ENCODE data around the gene LRRC23. TPM values are rescaled to one million over a fixed set of nuclear protein-coding genes. Genes with fewer than 3 reads are reported as not detected.

Gene LRRC23
- total RNA-seq, 4 donors from 2014 or later = 2.3 to 5.9 (median 4.8) TPM

GRCh38 chr12:6917491-6918231 lies 13.0 kb downstream of the LRRC23 start:
- no peak for DNase-seq
- H3K27me3 ChIP-seq = peaks cover 0 to 9% (median 0%) of the 10 kb centered on the region in 4 donors
- intact Hi-C loops (cut with DNase I) = no loop called here
- WGBS, 2 donors = 87 to 96% methylated on average over 4 of the region's 14 CpGs
- peaks cover 13 to 28% (median 14%) of the 10 kb centered on the region in 3 donors for H3K4me1 ChIP-seq
- peaks cover 0 to 43% (median 0%) of the 10 kb centered on the region in 3 donors for H3K36me3 ChIP-seq
- no peak overlapping the region for H3K27ac ChIP-seq
- TF ChIP-seq CTCF (IDR thresholded peaks at IDR 0.05) = no peak
- TF ChIP-seq POLR2A (IDR thresholded peaks at IDR 0.05) = no peak
- no peak overlapping the region for H3K4me3 ChIP-seq
- no peaks in the 10 kb centered on the region for H3K9me3 ChIP-seq

DNA sequence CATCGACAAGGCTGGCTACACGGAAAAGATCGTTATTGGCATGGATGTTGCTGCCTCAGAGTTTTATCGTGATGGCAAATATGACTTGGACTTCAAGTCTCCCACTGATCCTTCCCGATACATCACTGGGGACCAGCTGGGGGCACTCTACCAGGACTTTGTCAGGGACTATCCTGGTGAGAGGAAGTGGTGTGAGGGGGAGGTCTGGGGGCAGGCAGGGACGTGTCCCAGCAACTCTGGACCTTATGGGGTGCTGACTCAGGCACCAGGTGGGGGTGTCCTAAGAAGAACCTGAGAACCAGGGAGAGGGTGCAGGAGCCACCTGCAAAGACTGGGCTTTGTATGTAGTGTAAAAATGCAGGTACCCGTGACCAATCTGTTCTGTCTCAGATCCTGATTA lies 15.0 kb downstream of the LRRC23 start:
- Histone ChIP-seq H3K27ac (no peak overlapping the region), H3K36me3 (peaks cover 0 to 48% (median 0%) of the 10 kb centered on the region in 3 donors), H3K27me3 (no peaks in the 10 kb centered on the region), H3K4me3 (no peak overlapping the region), H3K4me1 (peaks cover 13 to 27% (median 16%) of the 10 kb centered on the region in 3 donors), H3K9me3 (no peaks in the 10 kb centered on the region)
- intact Hi-C loops (cut with DNase I) = no loop called here
- TF ChIP-seq CTCF (IDR thresholded peaks at IDR 0.05) = no peak
- no peak for TF ChIP-seq POLR2A (IDR thresholded peaks at IDR 0.05)
- no peak for DNase-seq
- 38 to 52% methylated on average over 6 to 7 of the region's 7 CpGs for WGBS, 2 donors

DNA sequence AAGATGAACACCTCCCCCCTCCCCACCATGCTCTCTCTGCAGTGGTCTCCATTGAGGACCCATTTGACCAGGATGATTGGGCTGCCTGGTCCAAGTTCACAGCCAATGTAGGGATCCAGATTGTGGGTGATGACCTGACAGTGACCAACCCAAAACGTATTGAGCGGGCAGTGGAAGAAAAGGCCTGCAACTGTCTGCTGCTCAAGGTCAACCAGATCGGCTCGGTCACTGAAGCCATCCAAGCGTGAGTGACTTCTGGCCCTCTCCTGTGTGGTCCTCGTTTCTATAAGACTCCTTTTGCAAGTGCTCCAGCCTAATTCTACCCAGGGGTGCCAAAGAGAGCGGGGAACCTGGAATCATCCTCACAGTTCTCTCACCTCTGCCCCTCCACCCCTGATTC lies 16.9 kb downstream of the LRRC23 start:
- no peak overlapping the region for H3K4me3 ChIP-seq
- H3K27me3 ChIP-seq = no peaks in the 10 kb centered on the region
- H3K27ac ChIP-seq = peak overlapping the region in 1 of 4 donors; percentile 34
- no peak for TF ChIP-seq CTCF (IDR thresholded peaks at IDR 0.05)
- TF ChIP-seq POLR2A (IDR thresholded peaks at IDR 0.05) = no peak
- H3K4me1 ChIP-seq = peaks cover 26 to 29% (median 27%) of the 10 kb centered on the region in 3 donors
- WGBS, 2 donors = 74 to 89% methylated on average over 7 of the region's 7 CpGs
- intact Hi-C loops (cut with DNase I) = loop anchor here (10.0 kb wide), 1 partner anchor 47 kb away; the partner anchor contains the start of gene SPSB2
- DNase-seq = no peak
- peaks cover 0 to 43% (median 0%) of the 10 kb centered on the region in 3 donors for H3K36me3 ChIP-seq
- no peaks in the 10 kb centered on the region for H3K9me3 ChIP-seq

DNA sequence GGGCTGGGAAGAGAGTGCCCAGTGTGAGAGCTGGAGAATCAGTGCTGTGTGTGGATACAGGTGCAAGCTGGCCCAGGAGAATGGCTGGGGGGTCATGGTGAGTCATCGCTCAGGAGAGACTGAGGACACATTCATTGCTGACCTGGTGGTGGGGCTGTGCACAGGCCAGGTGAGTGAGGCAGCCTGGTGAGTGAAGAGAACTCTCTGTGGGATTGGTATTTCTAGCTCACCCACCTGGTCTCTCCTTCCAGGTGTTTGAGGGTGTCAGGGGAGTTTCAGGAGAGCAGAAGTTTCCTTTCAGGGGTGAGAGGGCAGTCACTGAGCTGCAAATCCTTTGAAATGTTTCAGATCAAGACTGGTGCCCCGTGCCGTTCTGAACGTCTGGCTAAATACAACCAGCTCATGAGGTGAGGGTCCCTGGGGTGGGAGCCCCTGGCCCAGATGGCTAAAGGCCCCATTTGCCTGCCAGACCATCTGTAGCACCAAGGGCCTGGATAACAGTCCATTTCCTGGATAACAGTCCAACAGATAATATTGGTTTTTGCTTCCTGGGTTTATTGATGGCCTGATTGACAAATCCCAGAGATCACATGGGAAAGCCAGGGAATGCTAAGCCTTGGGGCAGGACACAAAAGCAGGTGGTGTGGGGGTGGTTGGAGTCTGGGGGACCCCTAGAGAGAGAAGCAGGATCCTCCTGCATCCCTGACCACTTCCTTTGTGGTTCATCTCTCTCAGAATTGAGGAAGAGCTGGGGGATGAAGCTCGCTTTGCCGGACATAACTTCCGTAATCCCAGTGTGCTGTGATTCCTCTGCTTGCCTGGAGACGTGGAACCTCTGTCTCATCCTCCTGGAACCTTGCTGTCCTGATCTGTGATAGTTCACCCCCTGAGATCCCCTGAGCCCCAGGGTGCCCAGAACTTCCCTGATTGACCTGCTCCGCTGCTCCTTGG lies 17.6 kb downstream of the LRRC23 start:
- Histone ChIP-seq H3K4me1 (peaks cover 31 to 36% (median 33%) of the 10 kb centered on the region in 3 donors), H3K27ac (peak overlapping the region in 1 of 4 donors; percentile 32), H3K9me3 (no peaks in the 10 kb centered on the region), H3K27me3 (no peaks in the 10 kb centered on the region), H3K4me3 (no peak overlapping the region), H3K36me3 (peaks cover 0 to 35% (median 0%) of the 10 kb centered on the region in 3 donors)
- TF ChIP-seq CTCF (IDR thresholded peaks at IDR 0.05) (no peak), POLR2A (IDR thresholded peaks at IDR 0.05) (no peak)
- intact Hi-C loops (cut with DNase I) = loop anchor here (10.0 kb wide), 1 partner anchor 47 kb away; the partner anchor contains the start of gene SPSB2
- no peak for DNase-seq
- WGBS, 2 donors = 62 to 84% methylated on average over 7 to 9 of the region's 9 CpGs
